Heart left ventricle (tissue), 16 donors: ENCODE data around the gene DCUN1D2. TPM values are rescaled to one million over a fixed set of nuclear protein-coding genes. Genes with fewer than 3 reads are reported as not detected.

Experiments
- ATAC-seq, 4 donors: fragments of 200-7000 bp; cut with Tn5 transposase; one replicate each; pipeline ENCODE4 v1.9.1; 2020 to 2022; ENCODE audit warnings: moderate library complexity in 4 of 4, mild to moderate bottlenecking in 3 of 4, moderate number of reproducible peaks in 1 of 4
- DNase-seq, 5 donors: peaks; one replicate each; pipeline ENCODE4 v3.0.0-alpha.2; 2020
- H3K27ac ChIP-seq, 12 donors: fragments of 200-600 bp; sonication (generic) in 4 of 12; one replicate each; pipeline versions ENCODE4 v1.5.0 to v1.8.0; 2016 to 2022; ENCODE audit warnings: mild to moderate bottlenecking in 2 of 12
- H3K27me3 ChIP-seq, 9 donors: fragments of 200-600 bp; sonication (generic) in 2 of 9; one replicate each; pipeline versions ENCODE4 v1.5.1 to v1.8.0; 2016 to 2022; ENCODE audit warnings: mild to moderate bottlenecking in 3 of 9
- H3K36me3 ChIP-seq, 9 donors: fragments of 200-600 bp; sonication (generic) in 2 of 9; one replicate each; pipeline versions ENCODE4 v1.5.0 to v1.8.0; 2018 to 2022; ENCODE audit warnings: mild to moderate bottlenecking in 2 of 9
- H3K4me1 ChIP-seq, 12 donors: fragments of 200-600 bp; sonication (generic) in 4 of 12; one replicate each; pipeline versions ENCODE4 v1.5.0 to v1.8.0; 2016 to 2022; ENCODE audit warnings: mild to moderate bottlenecking in 3 of 12
- H3K4me3 ChIP-seq, 12 donors: fragments of 200-600 bp; sonication (generic) in 4 of 12; one replicate each; pipeline versions ENCODE4 v1.5.0 to v1.8.0; 2017 to 2022; ENCODE audit warnings: mild to moderate bottlenecking in 9 of 12, moderate library complexity in 4 of 12
- H3K9me3 ChIP-seq, 12 donors: fragments of 200-600 bp; sonication (generic) in 4 of 12; one replicate each; pipeline versions ENCODE4 v1.5.0 to v1.8.0; 2016 to 2022; ENCODE audit warnings: mild to moderate bottlenecking in 1 of 12
- POLR2A ChIP-seq, 2 donors: fragments of 450-650 bp; IDR thresholded peaks; one replicate each; pipeline ENCODE4 v1.6.1; 2017; ENCODE audit warnings: antibody characterized with exemption in 2 of 2, mild to moderate bottlenecking in 2 of 2, moderate library complexity in 2 of 2
- WGBS, 4 donors: extraction: QIAGEN DNeasy Blood & Tissue Kit in 2 of 4; methylation state at CpG; one replicate each; pipeline versions ENCODE4 v1.1.5 to v1.1.7; 2013 to 2018; 5-methylcytosine and 5-hydroxymethylcytosine counted together
- intact Hi-C, 10 donors: fragments of 100-400 bp; cut with DNase I; formaldehyde crosslinking; loops; one replicate each; pipeline versions ENCODE4 v1.11.1 to v1.14.2; 2022
- polyA plus RNA-seq, 2 donors: library from polyadenylated mRNA; stranded (reverse); fragments of 200-250 nt; gene quantifications; one replicate each; pipeline ENCODE4 v1.2.3, GENCODE V29; 2013
- total RNA-seq, 9 donors: library from RNA; depleted of rRNA in 2 of 9; stranded (reverse); fragments of >200 nt in 2 of 9; fragmentation: NEBNext Ultra II Directional in 3 of 9; extraction: Animal tissue kit (Norgen Biotek cat#: 25700) in 3 of 9; gene quantifications; one replicate each; pipeline versions ENCODE4 v1.1.0 to v1.2.4, GENCODE V29; 2016 to 2023
- TF ChIP-seq, protein P1 (sequence below), 12 donors: fragments of 200-600 bp; sonication (generic) in 4 of 12; IDR thresholded peaks; one replicate each; pipeline versions ENCODE4 v1.5.0 to v1.8.0; 2018 to 2022; ENCODE audit warnings: antibody characterized with exemption in 12 of 12, mild to moderate bottlenecking in 5 of 12
- donor health status: ischemic (EF 13 %, LVEDD 7.1; RV severe dilation, severe dysfunction).
- donor health status: healthy with polysubstance abuse.
- donor health status: DM: no; HTN: yes; CAD: no.
- donor health status: DM: no; HTN: no; CAD: no.
- donor health status: ischemic (EF 25% LVEDD 6.9; RV normal size, moderate dysfunction).
- donor health status: ischemic (EF 25% LVEDD 5.7; RV mildly dilated, moderate dysfunction).
- donor health status: healthy.
- donor health status: DM: yes; HTN: yes; CAD: no.
- donor health status: ischemic (EF 35%, LVEDD 5.7; RV mildly dilated, moderate dysfunction).
- donor health status: nonischemic (EF 11% LVEDD 7.7; RV severe dilation, severe dysfunction).
- donor health status: DM: yes; HTN: yes; CAD: no.
- donor health status: PGD.
- donor health status: ischemic (EF 29% LVEDD 5.4; RV normal size, mild dysfunction).
- donor health status: nonischemic (EF 23%, LVEDD 6.1; RV moderate dilation, normal function).

The DCUN1D2 gene
- total and polyA plus RNA-seq, 11 donors = 68.7 to 247 (median 153) TPM

DNA sequence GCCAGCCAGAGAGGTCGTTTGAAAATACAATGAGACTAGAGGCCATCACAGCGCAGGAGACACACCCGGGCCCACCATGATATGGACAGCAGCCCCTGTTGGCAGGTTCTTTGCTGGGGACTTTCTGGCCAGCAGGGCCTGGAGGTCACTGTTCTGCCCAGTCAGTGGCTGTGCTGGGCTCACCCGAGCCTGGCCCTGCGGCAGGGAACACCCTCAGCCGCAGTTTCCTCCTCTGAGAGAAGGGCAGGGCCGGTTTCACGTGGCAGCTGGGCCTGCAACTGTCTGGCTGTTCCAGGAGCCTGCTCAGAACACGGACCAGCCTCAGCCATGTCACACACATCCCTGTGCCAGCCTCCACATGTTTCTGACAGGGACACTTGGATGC is 76.6 kb downstream of the DCUN1D2 start:
- no peak for TF ChIP-seq POLR2A (IDR thresholded peaks at IDR 0.05)
- TF ChIP-seq, protein P1, sequence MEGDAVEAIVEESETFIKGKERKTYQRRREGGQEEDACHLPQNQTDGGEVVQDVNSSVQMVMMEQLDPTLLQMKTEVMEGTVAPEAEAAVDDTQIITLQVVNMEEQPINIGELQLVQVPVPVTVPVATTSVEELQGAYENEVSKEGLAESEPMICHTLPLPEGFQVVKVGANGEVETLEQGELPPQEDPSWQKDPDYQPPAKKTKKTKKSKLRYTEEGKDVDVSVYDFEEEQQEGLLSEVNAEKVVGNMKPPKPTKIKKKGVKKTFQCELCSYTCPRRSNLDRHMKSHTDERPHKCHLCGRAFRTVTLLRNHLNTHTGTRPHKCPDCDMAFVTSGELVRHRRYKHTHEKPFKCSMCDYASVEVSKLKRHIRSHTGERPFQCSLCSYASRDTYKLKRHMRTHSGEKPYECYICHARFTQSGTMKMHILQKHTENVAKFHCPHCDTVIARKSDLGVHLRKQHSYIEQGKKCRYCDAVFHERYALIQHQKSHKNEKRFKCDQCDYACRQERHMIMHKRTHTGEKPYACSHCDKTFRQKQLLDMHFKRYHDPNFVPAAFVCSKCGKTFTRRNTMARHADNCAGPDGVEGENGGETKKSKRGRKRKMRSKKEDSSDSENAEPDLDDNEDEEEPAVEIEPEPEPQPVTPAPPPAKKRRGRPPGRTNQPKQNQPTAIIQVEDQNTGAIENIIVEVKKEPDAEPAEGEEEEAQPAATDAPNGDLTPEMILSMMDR (IDR thresholded peaks at IDR 0.05) = no peak
- Histone ChIP-seq H3K4me1 (peaks cover 0 to 43% (median 15%) of the 10 kb centered on the region in 12 donors), H3K27me3 (no peaks in the 10 kb centered on the region), H3K27ac (peak overlapping the region; percentile 66 to 95 (median 80)), H3K36me3 (no peaks in the 10 kb centered on the region), H3K9me3 (no peaks in the 10 kb centered on the region), H3K4me3 (no peak overlapping the region)
- peak; percentile 44 to 74 (median 64) for DNase-seq
- intact Hi-C loops = no loop called here
- ATAC-seq = peak; percentile 41 to 64 (median 62)
- WGBS, 4 donors = 23 to 47% (median 32%) methylated on average over 4 to 9 of the region's 9 CpGs

DNA sequence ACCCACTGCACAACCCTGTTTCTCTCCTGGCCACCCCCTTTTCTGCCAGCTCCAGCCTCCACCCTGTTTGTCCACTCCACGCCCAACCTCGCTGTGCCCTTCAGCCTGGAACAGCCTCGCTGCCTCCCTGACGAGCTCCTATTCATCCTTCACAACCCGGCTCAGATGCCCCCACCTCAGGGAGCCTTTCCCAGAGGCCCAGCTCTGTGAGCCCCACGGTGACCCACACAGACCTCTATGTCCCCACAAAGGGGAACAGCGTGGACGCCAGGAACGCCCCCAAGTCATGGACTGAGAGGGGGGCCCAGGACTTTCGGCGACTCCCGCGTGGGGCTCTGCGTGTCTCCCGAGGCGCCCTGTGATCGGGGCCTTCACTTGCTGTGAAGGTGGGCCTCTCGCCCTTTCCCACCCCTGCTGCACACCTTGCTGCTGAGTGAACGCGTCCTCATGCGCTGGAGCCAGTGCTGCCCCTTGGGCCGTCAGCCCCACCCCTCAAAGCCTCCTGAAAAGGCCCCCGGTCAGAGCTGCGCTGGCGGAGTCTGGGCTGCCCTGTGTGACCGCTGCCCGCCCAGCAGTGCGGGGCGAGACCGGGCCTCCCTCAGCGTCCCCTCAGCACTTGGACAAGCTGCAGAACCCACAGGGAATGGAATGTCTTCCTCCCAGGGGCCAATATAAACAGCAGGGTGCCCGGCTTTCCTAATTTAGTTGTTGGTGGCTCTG is 77.2 kb downstream of the DCUN1D2 start:
- Histone ChIP-seq H3K9me3 (no peaks in the 10 kb centered on the region), H3K36me3 (no peaks in the 10 kb centered on the region), H3K4me3 (peak overlapping the region in 1 of 12 donors; percentile 20), H3K4me1 (peaks cover 0 to 48% (median 18%) of the 10 kb centered on the region in 12 donors), H3K27ac (peak overlapping the region; percentile 66 to 95 (median 80)), H3K27me3 (no peaks in the 10 kb centered on the region)
- intact Hi-C loops = no loop called here
- DNase-seq (peak; percentile 17 to 65 (median 39)), ATAC-seq (peak; percentile 41 to 58 (median 50))
- 80 to 86% (median 82%) methylated on average over 27 to 32 of the region's 32 CpGs for WGBS, 4 donors
- TF ChIP-seq POLR2A (IDR thresholded peaks at IDR 0.05) = peak in 1 of 2 donors; percentile 4
- TF ChIP-seq, protein P1 (IDR thresholded peaks at IDR 0.05) = no peak

DNA sequence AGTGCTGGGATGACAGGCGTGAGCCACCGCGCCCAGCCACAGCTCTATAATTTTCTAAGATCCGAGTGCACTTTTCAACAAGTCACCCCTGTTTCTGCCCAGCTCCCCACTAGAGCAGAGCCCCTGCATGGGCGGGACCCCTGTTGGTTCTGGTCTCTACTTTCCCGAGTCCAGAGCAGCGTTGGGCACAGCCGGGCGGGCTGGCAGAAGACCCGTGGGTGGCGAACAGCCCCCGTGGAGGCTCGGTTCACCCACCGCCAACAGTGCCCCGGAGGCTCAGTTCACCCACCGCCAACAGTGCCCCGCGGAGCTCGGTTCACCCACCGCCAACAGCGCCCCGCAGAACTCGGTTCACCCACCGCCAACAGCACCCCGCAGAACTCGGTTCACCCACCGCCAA is 78.1 kb downstream of the DCUN1D2 start:
- H3K36me3 ChIP-seq = no peaks in the 10 kb centered on the region
- 97 to 98% (median 97%) methylated on average over 17 to 27 of the region's 27 CpGs for WGBS, 4 donors
- H3K9me3 ChIP-seq = no peaks in the 10 kb centered on the region
- peak in 4 of 5 donors; percentile 8 to 57 (median 15) for DNase-seq
- peaks cover 0 to 56% (median 24%) of the 10 kb centered on the region in 12 donors for H3K4me1 ChIP-seq
- H3K27me3 ChIP-seq = peaks cover 0 to 6% (median 0%) of the 10 kb centered on the region in 9 donors
- H3K4me3 ChIP-seq = no peak overlapping the region
- peak overlapping the region in 4 of 12 donors; percentile 79 to 95 (median 88) for H3K27ac ChIP-seq
- no peak for ATAC-seq
- no peak for TF ChIP-seq POLR2A (IDR thresholded peaks at IDR 0.05)
- TF ChIP-seq, protein P1 (IDR thresholded peaks at IDR 0.05) = no peak
- intact Hi-C loops = no loop called here

DNA sequence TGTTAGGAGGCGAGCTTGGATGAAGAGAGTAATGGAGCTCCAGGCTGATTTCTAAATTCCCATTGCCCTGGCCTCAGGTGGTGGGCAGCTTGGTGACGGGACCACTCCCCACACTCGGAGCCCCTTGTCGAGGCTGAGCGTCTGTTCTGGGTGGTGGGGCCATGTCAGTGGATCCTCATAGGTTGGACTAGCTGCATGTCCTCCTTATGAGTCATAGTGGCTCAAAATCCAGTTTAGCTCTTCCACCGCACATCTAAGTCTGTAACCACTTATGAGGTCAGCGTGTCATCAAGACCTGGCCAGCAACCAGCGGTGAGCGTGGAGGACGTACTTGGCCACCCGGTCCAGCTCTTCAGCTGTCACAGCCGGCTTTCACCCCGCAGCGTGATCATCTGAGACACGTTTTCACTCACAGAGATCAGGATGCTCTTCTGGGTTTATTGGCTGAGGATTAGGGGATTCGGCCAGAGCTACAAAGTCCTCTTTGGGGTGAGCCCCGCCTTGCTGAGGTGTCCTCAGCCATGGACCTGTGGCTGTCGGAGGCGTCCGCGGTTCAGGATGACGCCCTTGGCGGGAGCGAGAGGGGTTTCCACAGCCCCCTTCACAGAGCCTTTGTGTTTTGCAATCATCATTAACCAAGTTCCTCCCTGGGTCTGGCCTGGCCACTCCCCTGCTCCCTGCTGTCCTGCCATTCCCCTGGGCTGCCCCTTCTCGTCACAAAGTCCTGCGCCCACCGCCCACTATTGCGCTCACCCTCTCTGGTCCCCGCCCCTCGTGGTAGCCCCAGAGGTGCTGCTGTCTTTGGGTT is 79.1 kb downstream of the DCUN1D2 start:
- peak; percentile 67 to 90 (median 86) for DNase-seq
- peak overlapping the region; percentile 68 to 95 (median 79) for H3K27ac ChIP-seq
- H3K4me1 ChIP-seq = peaks cover 0 to 67% (median 24%) of the 10 kb centered on the region in 12 donors
- peak in 1 of 2 donors; percentile 41 for TF ChIP-seq POLR2A (IDR thresholded peaks at IDR 0.05)
- TF ChIP-seq, protein P1 (IDR thresholded peaks at IDR 0.05) = no peak
- H3K4me3 ChIP-seq = no peak overlapping the region
- peaks cover 0 to 12% (median 0%) of the 10 kb centered on the region in 9 donors for H3K27me3 ChIP-seq
- peak; percentile 59 to 68 (median 64) for ATAC-seq
- 58 to 72% (median 68%) methylated on average over 30 of the region's 30 CpGs for WGBS, 4 donors
- intact Hi-C loops = no loop called here
- no peaks in the 10 kb centered on the region for H3K9me3 ChIP-seq
- H3K36me3 ChIP-seq = no peaks in the 10 kb centered on the region
